GM23338 (cell line): ENCODE data around the gene PIP4K2B. TPM values are rescaled to one million over a fixed set of nuclear protein-coding genes. Genes with fewer than 3 reads are reported as not detected.
A peak's percentile ranks its signal among the peaks of the same experiment; 100 is the strongest.

ENCODE experiments used
- ATAC-seq: fragments of 200-7000 bp; cut with Tn5 transposase; 3 replicates; pipeline ENCODE4 v1.9.1; 2020
- DNase-seq: peaks from one replicate; pipeline ENCODE4 v3.0.0-alpha.2; 2015; ENCODE audit warnings: low spot score
- H2AFZ ChIP-seq: fragments of 200-600 bp; sonication (generic); 2 replicates; pipeline ENCODE4 v1.8.0; 2016; ENCODE audit warnings: antibody characterized with exemption, mild to moderate bottlenecking, moderate library complexity
- H3F3A ChIP-seq: fragments of 200-600 bp; sonication (generic); replicated peaks from 2 replicates; pipeline ENCODE4 v1.8.0; 2017; ENCODE audit warnings: antibody characterized with exemption, mixed run types, low read depth
- H3K27ac ChIP-seq: fragments of 200-600 bp; sonication (generic); 2 replicates; pipeline ENCODE4 v1.6.1; 2016; ENCODE audit warnings: low read depth
- H3K27me3 ChIP-seq: fragments of 200-600 bp; sonication (generic); 2 replicates; pipeline ENCODE4 v1.8.0; 2016; ENCODE audit warnings: mild to moderate bottlenecking, mixed run types, moderate library complexity; ENCODE audit not compliant: insufficient read depth
- H3K36me3 ChIP-seq: fragments of 200-600 bp; sonication (generic); 2 replicates; pipeline ENCODE4 v1.8.0; 2016; ENCODE audit warnings: mild to moderate bottlenecking; ENCODE audit not compliant: insufficient read depth
- H3K4me1 ChIP-seq: fragments of 200-600 bp; sonication (generic); 2 replicates; pipeline ENCODE4 v1.8.0; 2016; ENCODE audit warnings: mild to moderate bottlenecking, moderate library complexity; ENCODE audit not compliant: insufficient read depth
- H3K4me2 ChIP-seq: fragments of 200-600 bp; sonication (generic); 2 replicates; pipeline ENCODE4 v1.7.1; 2017; ENCODE audit warnings: mixed run types
- H3K4me3 ChIP-seq: fragments of 200-600 bp; sonication (generic); 2 replicates; pipeline ENCODE4 v1.6.1; 2016; ENCODE audit warnings: mixed run types
- H3K79me2 ChIP-seq: fragments of 200-600 bp; sonication (generic); replicated peaks from 2 replicates; pipeline ENCODE4 v1.8.0; 2017; ENCODE audit warnings: mild to moderate bottlenecking; ENCODE audit not compliant: insufficient read depth
- H3K9me2 ChIP-seq: fragments of 200-600 bp; sonication (generic); 2 replicates; pipeline ENCODE4 v1.8.0; 2017; ENCODE audit not compliant: insufficient read depth
- H4K20me1 ChIP-seq: fragments of 200-600 bp; sonication (generic); replicated peaks from 2 replicates; pipeline ENCODE4 v1.8.0; 2017; ENCODE audit warnings: mild to moderate bottlenecking; ENCODE audit not compliant: insufficient read depth
- H3K27ac Mint-ChIP-seq: 2 replicates; pipeline ENCODE4 v1.8.0; 2020; ENCODE audit warnings: inconsistent platforms, mild to moderate bottlenecking, moderate library complexity, mixed read lengths
- H3K27me3 Mint-ChIP-seq: 3 replicates; pipeline ENCODE4 v1.8.0; 2022; ENCODE audit warnings: low read depth, mild to moderate bottlenecking, moderate library complexity, mixed read lengths, inconsistent platforms; ENCODE audit not compliant: insufficient read depth, poor library complexity
- H3K36me3 Mint-ChIP-seq: 3 replicates; pipeline ENCODE4 v1.8.0; 2021; ENCODE audit warnings: low read depth, mild to moderate bottlenecking, inconsistent platforms, moderate library complexity, mixed read lengths
- H3K4me1 Mint-ChIP-seq: 3 replicates; pipeline ENCODE4 v1.8.0; 2020; ENCODE audit warnings: mild to moderate bottlenecking, inconsistent platforms, mixed read lengths
- H3K4me3 Mint-ChIP-seq: 3 replicates; pipeline ENCODE4 v1.8.0; 2021; ENCODE audit warnings: moderate library complexity, mild to moderate bottlenecking, inconsistent platforms, mixed read lengths
- H3K9me3 Mint-ChIP-seq: 3 replicates; pipeline ENCODE4 v1.8.0; 2020; ENCODE audit warnings: moderate library complexity, mild to moderate bottlenecking, inconsistent platforms, mixed read lengths
- ETS1 ChIP-seq: IDR thresholded peaks from 2 replicates; pipeline ENCODE4 v1.6.1; 2016; ENCODE audit warnings: antibody characterized with exemption
- EZH2 ChIP-seq: fragments of 200-600 bp; sonication (generic); IDR thresholded peaks from one replicate; pipeline ENCODE4 v1.8.0; 2017; ENCODE audit warnings: antibody characterized with exemption, mild to moderate bottlenecking, low read depth; ENCODE audit not compliant: unreplicated experiment
- POLR2AphosphoS5 ChIP-seq: IDR thresholded peaks from 2 replicates; pipeline ENCODE4 v1.6.1; 2016; ENCODE audit warnings: antibody characterized with exemption, low read depth
- ZNF331 ChIP-seq: fragments of 250-450 bp; sonication (Bioruptor Pico); IDR thresholded peaks from 2 replicates; pipeline ENCODE4 v1.5.0; 2020; ENCODE audit warnings: low read depth, mild to moderate bottlenecking, moderate library complexity
- polyA plus RNA-seq: library from polyadenylated mRNA; unstranded; fragments of >200 nt; fragmentation: Nextera tagmentation; extraction: Ambion mirVana; gene quantifications from 2 replicates; pipeline ENCODE4 v1.2.1, GENCODE V29; 2016
- total RNA-seq: library from RNA; depleted of rRNA; stranded (reverse); fragments of >200 nt; shearing (Covaris generic); gene quantifications from 2 replicates; pipeline ENCODE4 v1.2.3, GENCODE V29; 2014
- TF ChIP-seq, protein P1 (sequence below), 2 experiments: fragments of 200-600 bp in 1 of 2; sonication (generic) in 1 of 2; conservative IDR thresholded peaks; 2 replicates each; pipeline versions ENCODE4 v1.5.1 to v1.6.1; 2016 to 2017; ENCODE audit warnings: antibody characterized with exemption in 2 of 2, low read depth in 2 of 2, mild to moderate bottlenecking in 2 of 2, moderate library complexity in 1 of 2

PIP4K2B gene
- total and polyA plus RNA-seq, 2 experiments from 2014 or later: 9.5 to 43.4 TPM

DNA sequence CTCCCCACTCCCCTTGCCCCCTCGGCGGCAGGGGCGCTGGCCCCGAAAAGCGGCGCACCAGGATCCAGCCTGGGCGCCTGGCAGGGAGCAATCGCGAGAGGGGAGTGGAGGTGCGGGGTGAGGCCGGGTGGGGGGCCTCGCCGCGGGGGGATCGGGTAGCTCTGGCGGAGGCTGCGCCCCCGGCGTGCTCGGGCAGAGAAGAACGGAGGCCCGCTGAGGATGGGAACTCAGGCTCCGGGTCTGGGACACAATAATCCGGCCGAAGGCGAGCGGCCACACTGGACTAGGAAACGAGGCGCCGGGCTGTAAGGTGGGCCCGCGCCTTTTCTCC, 50.5 kb downstream of the PIP4K2B start:
- TF ChIP-seq ZNF331: no peak
- no peak for TF ChIP-seq ETS1
- no peak for ATAC-seq
- peak overlapping the region; percentile 97; the same call in 2 of the 3 replicates for H3K4me3 Mint-ChIP-seq

GRCh38 chr17:38748149-38748891, 51.0 kb downstream of the PIP4K2B start, which contains the start of gene PCGF2:
TSS of gene PCGF2 (minus strand) at chr17:38748336. CDS start at chr17:38740402, 7,934 bp downstream.
- peak within 1 kb of the TSS; percentile 97 for H3K4me3 Mint-ChIP-seq

More for the DNA sequence above, 50.5 kb downstream of the PIP4K2B start:
- peaks cover 49% of the 10 kb centered on the region for H3K4me1 ChIP-seq
- no peaks in the 10 kb centered on the region for H3K36me3 ChIP-seq
- no peak overlapping the region for H3K27ac ChIP-seq
- H3K9me2 ChIP-seq: no peaks in the 10 kb centered on the region
- Mint-ChIP-seq H3K9me3 (peaks cover 5% of the 10 kb centered on the region), H3K36me3 (peaks cover 13% of the 10 kb centered on the region), H3K27me3 (peaks cover 49% of the 10 kb centered on the region), H3K4me1 (peaks cover 35% of the 10 kb centered on the region), H3K27ac (no peak overlapping the region)
- peak overlapping the region; percentile 96 for H3K4me2 ChIP-seq
- H3K79me2 ChIP-seq: peaks cover 51% of the 10 kb centered on the region
- H2AFZ ChIP-seq: peak overlapping the region; percentile 38; the same call in 1 of the 2 replicates
- peak overlapping the region; percentile 69 for H3K4me3 ChIP-seq
- peaks cover 16% of the 10 kb centered on the region for H3K27me3 ChIP-seq
- DNase-seq: no peak
- peaks cover 3% of the 10 kb centered on the region; the same call in 1 of the 2 replicates for H3F3A ChIP-seq
- peaks cover 39% of the 10 kb centered on the region for H4K20me1 ChIP-seq

GRCh38 chr17:38747463-38748148, 51.8 kb downstream of the PIP4K2B start:
- H3K27ac ChIP-seq: peak overlapping the region; percentile 97
- peaks cover 50% of the 10 kb centered on the region for H3K4me1 ChIP-seq
- H3K9me3 Mint-ChIP-seq: peaks cover 5% of the 10 kb centered on the region
- peak overlapping the region; percentile 92 for H3K27ac Mint-ChIP-seq
- H3K79me2 ChIP-seq: peaks cover 53% of the 10 kb centered on the region
- TF ChIP-seq EZH2: no peak
- TF ChIP-seq, protein P1, sequence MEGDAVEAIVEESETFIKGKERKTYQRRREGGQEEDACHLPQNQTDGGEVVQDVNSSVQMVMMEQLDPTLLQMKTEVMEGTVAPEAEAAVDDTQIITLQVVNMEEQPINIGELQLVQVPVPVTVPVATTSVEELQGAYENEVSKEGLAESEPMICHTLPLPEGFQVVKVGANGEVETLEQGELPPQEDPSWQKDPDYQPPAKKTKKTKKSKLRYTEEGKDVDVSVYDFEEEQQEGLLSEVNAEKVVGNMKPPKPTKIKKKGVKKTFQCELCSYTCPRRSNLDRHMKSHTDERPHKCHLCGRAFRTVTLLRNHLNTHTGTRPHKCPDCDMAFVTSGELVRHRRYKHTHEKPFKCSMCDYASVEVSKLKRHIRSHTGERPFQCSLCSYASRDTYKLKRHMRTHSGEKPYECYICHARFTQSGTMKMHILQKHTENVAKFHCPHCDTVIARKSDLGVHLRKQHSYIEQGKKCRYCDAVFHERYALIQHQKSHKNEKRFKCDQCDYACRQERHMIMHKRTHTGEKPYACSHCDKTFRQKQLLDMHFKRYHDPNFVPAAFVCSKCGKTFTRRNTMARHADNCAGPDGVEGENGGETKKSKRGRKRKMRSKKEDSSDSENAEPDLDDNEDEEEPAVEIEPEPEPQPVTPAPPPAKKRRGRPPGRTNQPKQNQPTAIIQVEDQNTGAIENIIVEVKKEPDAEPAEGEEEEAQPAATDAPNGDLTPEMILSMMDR (conservative IDR thresholded peaks at IDR 0.05; ENCODE audit: low read depth in 2 of 2): peak in 1 of 2 experiments; percentile 40; a peak in 2 of 4 replicates
- peak overlapping the region; percentile 97 for H3K4me3 Mint-ChIP-seq
- no peaks in the 10 kb centered on the region for H3K9me2 ChIP-seq
- H2AFZ ChIP-seq: no peak overlapping the region
- H3F3A ChIP-seq: peaks cover 3% of the 10 kb centered on the region; the same call in 1 of the 2 replicates
- ATAC-seq (peak; percentile 2), DNase-seq (peak; percentile 55)
- peaks cover 38% of the 10 kb centered on the region for H4K20me1 ChIP-seq
- H3K36me3 ChIP-seq: no peaks in the 10 kb centered on the region
- peak overlapping the region; percentile 84 for H3K4me2 ChIP-seq
- peaks cover 13% of the 10 kb centered on the region for H3K36me3 Mint-ChIP-seq
- H3K4me3 ChIP-seq: peak overlapping the region; percentile 99
- H3K4me1 Mint-ChIP-seq: peaks cover 44% of the 10 kb centered on the region
- H3K27me3 ChIP-seq: peaks cover 16% of the 10 kb centered on the region
- H3K27me3 Mint-ChIP-seq: peaks cover 52% of the 10 kb centered on the region

More at GRCh38 chr17:38748149-38748891, 51.0 kb downstream of the PIP4K2B start, which contains the start of gene PCGF2:
- TF ChIP-seq ZNF331: no peak
- TF ChIP-seq POLR2AphosphoS5: peak; percentile 67
- H3F3A ChIP-seq: peaks cover 3% of the 10 kb centered on the region; the same call in 1 of the 2 replicates
- peaks cover 49% of the 10 kb centered on the region for H3K4me1 ChIP-seq
- no peaks in the 10 kb centered on the region for H3K36me3 ChIP-seq
- peak within 1 kb of the TSS; percentile 97 for H3K27ac ChIP-seq
- H3K4me3 ChIP-seq: peak within 1 kb of the TSS; percentile 99
- no peaks in the 10 kb centered on the region for H3K9me2 ChIP-seq
- Mint-ChIP-seq H3K36me3 (peaks cover 14% of the 10 kb centered on the region), H3K9me3 (peaks cover 5% of the 10 kb centered on the region), H3K27me3 (peaks cover 53% of the 10 kb centered on the region), H3K27ac (peak within 1 kb of the TSS; percentile 92), H3K4me1 (peaks cover 37% of the 10 kb centered on the region)
- H3K79me2 ChIP-seq: peaks cover 51% of the 10 kb centered on the region
- H3K4me2 ChIP-seq: peak within 1 kb of the TSS; percentile 96
- DNase-seq (peak; percentile 98), ATAC-seq (peak; percentile 6)
- H2AFZ ChIP-seq: peak within 1 kb of the TSS; percentile 38; the same call in 1 of the 2 replicates
- H4K20me1 ChIP-seq: peaks cover 40% of the 10 kb centered on the region
- H3K27me3 ChIP-seq: peaks cover 16% of the 10 kb centered on the region
